Islet of Langerhans (tissue), 1 donor: ENCODE data around the gene DUOX1.
"Not testable (repeated sequence)": the region's sequence is repeated elsewhere in the genome, so short reads cannot be mapped to it uniquely, and the experiment has no call there.

Source experiments
- FAIRE-seq: peaks from one replicate; lab custom pipeline; 2011; peaks lifted over from hg19 to GRCh38; lab: Jason Lieb, UNC

DUOX1 gene

DNA sequence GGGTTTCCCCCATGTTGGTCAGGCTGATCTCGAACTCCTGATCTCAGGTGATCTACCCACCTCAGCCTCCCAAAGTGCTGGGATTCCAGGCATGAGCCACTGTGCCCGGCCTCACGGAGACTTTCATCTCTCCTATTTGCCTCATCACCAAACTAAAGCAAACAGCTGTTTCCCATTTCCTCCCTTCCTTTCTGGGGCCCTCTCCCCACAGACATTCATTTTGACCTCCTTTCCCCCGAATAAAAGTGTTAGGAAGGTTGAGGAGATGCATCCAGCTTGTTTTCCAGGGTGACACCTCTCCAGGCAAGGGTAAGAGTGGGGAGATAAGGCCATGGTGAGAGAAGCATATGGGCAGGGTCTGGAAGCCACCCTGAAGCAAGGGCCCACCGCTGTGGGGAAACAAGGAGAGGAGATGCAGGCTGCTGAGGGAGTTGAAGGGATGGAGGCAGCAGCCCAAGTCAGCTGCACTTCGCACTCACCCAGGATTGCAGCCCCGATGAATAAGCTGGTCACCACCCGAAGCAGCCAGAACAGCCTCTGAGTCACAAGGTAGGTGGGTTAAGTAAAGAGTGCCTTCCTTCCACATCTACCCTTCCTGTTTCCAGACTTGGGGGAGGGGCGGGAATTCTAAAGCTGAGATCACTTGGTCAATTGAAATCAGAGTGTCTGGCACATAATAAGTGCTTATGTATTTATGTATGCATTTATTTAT lies 7.9 kb upstream of the DUOX1 start:
- no peak for FAIRE-seq

DNA sequence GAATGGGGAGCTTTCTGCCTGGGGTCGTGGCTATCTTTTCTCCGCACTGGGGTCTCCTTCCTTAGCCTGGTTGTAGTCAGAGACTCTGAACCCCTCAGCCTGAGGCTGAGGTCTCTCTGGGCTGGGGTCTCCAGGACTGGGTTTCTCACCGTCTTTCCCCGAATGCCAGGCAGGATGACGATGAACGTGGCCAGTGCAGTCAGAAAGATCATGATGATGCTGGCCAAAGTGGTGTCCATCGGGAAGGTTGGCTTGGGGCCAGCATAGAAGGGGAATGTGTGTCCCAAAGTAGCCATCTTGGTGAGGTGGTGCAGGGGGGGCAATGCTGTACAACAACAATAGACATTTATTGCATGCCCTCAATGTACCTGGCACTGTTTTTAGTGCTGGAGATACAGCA lies 7.1 kb upstream of the DUOX1 start:
- no peak for FAIRE-seq

DNA sequence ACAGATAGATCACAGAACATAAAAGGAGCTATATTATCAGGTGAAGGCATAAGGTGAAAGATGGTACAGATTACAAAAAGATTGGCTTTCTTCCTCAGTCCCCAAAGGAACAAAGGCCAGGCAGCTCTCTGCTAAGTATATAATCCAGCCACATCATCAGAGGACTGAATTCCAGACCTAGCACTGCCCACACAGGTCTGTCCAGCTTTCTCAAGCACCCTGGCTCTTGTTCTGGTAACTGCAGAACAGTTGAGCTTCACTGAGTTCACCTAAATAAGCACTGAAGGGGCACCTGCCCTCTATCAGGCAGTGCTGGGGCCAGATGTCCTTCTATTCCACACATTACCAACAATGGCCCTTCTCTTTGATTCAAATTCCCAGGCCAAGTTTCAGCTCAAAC lies 6.4 kb upstream of the DUOX1 start:
- FAIRE-seq: no peak

GRCh38 chr15:45126535-45127158 lies 3.1 kb upstream of the DUOX1 start:
- no peak for FAIRE-seq

DNA sequence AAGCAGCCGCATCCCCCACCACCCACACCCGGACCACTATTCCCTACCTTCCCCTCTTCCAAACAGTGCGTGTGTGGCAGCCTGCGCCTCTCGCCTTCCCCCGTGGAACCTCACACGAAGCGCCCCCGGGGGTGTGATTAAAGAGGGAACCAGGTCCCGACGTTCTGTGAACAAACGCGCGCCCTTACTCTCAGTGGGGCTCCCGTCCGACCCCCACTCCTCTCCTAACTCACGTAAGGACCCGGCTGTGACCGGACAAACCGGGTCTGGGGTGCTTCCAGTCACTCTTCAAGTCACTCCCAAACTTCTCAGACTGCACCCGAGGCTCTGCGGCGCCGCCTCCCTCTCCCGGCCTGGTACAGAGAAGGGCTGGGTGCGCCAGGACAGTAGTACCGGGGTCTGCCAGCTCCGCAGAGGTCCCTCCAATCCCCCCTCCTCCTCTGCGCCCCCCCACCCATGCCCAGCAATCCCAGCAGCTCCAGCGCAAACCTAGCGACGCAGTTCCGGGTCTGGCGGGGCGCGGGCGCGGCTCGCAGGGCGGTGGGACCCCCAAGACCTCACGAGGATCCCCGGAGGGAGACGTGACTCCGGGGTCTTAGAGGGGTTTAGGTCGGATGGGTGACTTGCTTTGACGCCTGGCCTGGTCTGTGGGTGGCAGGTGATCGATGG lies 689 bp upstream of the DUOX1 start:
- FAIRE-seq: no peak

DNA sequence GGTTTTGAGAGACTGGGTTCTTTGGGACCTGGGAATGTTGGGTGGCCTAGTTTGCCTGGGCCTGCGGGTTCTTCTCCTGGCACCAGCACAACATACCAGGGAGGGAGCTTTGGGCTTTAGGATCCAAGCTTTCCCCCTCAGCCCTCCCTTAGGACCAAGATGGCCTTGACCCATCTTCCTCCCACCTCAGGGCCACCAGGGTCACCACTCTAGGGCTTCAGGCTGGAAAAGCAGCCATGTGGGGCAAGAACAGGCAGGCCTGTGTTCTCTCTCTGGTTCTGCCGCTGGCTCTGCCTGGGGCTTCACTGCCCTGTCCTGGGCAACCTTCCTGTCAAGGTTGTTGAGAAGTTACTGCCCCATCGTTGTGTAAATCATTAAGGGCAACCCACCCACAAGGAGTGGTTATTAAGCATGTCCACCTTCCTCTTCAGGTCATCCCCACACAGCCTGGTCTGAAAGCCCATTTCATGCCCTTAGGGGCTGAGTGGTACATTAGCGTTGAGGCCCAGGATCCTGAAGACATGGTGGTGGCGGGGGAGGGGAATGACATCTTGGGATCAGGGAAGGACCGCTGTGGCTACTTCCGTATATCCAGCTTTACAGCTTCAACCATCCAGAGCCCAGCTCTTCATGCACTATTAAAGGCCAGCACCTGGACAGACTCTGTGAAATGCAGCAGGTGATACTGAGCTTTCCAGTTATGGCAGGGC lies 652 bp downstream of the DUOX1 start:
- FAIRE-seq: no peak

DNA sequence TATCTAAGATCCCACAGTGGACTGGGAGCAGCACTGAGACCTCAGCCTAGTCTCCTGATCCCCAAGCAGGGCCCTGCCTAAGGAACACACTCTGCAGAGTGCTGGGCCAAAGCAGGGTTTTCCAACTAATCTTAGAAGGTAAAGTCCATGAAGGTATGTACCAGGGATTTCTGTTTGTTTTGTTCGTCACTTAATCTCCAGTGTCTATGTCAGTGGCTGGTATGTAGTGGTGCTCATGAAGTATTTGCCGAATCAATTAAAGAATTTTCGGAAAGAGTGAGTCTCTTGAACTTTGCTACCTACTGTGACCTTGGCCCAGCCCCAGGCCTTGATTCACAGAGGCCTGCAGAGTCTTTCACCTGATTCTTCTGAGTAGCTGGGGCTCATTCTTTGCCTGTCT lies 1.7 kb downstream of the DUOX1 start:
- no peak for FAIRE-seq

- no peak for FAIRE-seq
These were observed 3.2 kb downstream of the DUOX1 start for GRCh38 chr15:45132844-45133560.

- FAIRE-seq: no peak
These were observed 3.7 kb downstream of the DUOX1 start for GRCh38 chr15:45133561-45133920.

DNA sequence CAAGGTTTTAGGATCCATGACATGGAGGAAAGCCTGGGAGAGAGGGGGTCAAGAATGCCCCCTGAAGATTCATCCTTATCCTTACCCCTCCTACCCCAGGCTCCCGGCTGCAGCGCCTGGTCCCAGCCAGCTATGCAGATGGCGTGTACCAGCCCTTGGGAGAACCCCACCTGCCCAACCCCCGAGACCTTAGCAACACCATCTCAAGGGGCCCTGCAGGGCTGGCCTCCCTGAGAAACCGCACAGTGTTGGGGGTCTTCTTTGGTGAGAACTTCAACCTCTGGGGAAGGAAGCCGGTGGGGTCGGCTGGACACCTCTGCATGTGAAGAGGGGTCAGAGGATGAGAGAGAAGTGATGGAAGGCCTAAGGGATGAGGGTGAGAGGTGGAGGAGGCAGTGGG lies 4.3 kb downstream of the DUOX1 start:
- FAIRE-seq: no peak

DNA sequence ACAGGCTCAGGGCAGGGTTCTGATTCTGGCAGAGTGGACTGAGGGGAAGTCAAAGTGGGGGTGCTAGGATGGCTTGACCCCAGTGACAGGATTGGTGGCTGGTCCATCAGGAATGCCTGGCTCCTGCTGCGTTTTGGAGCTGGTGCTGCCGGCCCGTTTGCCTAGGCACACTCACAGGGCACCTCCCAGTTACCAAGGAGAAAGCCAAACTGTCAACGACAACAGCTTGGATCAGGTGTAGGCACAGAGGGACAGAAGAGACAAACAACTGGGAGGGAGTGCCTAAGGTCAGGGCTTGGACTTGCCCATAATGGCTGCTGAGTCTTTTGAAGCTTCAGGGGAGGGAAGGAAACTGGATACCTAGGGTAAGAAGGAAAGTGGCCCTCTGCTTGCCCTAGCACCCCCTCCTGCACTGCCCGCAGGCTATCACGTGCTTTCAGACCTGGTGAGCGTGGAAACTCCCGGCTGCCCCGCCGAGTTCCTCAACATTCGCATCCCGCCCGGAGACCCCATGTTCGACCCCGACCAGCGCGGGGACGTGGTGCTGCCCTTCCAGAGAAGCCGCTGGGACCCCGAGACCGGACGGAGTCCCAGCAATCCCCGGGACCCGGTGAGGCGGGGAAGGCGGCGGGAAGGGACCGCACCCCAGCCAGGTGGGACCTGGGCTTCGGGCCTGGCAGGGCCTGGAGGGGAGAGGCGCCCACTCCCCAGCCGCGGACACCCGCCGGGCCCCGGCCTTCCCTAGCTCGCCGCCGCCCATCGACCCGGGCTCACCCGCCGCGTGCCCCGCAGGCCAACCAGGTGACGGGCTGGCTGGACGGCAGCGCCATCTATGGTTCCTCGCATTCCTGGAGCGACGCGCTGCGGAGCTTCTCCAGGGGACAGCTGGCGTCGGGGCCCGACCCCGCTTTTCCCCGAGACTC lies 5.1 kb downstream of the DUOX1 start:
- FAIRE-seq: no peak

DNA sequence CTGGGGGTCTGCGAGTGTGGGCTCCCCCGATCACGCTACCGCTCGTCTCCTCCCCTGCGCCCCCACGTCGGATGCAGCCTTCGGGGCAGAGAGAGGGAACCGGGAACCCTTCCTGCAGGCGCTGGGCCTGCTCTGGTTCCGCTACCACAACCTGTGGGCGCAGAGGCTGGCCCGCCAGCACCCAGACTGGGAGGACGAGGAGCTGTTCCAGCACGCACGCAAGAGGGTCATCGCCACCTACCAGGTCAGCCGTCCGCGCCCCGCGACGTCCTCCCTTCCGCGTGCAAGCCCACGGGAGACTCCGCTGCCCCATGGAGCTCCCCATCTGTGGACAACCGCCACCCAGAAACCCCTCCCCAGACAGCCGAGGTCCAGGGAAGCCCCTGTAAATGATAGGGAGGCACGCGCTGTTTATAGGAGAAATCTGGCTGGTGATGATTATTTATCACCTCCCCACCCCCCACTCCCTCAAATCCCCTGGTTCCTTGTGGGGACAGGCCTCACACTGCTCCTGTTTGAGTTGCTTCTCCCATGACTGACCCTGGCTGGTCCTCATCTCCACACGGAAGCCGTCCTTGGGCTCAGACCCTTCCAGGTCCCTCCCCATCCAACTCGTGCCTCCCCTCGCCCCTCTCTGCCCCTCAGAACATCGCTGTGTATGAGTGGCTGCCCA lies 6.0 kb downstream of the DUOX1 start:
- FAIRE-seq: not testable (repeated sequence)

DNA sequence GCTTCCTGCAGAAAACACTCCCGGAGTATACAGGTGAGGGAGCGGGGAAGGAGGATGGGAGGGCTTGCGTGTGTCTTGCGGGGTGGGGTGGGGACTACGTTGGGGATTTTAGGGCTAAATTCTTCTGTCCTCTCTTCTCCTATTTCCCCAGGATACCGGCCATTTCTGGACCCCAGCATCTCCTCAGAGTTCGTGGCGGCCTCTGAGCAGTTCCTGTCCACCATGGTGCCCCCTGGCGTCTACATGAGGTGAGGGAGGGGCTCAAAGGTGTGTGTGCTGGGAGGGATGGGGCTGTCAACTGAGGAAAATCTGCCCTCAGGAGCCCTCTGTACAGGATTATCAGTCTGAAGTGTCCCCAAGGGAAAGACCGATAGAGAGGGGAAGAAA lies 6.6 kb downstream of the DUOX1 start:
- FAIRE-seq: no peak

GRCh38 chr15:45137703-45138102 lies 7.9 kb downstream of the DUOX1 start:
- FAIRE-seq: no peak

GRCh38 chr15:45138814-45139765 lies 9.3 kb downstream of the DUOX1 start:
- FAIRE-seq: no peak

- FAIRE-seq: no peak
These were observed 10.0 kb downstream of the DUOX1 start for GRCh38 chr15:45139770-45140169.

DNA sequence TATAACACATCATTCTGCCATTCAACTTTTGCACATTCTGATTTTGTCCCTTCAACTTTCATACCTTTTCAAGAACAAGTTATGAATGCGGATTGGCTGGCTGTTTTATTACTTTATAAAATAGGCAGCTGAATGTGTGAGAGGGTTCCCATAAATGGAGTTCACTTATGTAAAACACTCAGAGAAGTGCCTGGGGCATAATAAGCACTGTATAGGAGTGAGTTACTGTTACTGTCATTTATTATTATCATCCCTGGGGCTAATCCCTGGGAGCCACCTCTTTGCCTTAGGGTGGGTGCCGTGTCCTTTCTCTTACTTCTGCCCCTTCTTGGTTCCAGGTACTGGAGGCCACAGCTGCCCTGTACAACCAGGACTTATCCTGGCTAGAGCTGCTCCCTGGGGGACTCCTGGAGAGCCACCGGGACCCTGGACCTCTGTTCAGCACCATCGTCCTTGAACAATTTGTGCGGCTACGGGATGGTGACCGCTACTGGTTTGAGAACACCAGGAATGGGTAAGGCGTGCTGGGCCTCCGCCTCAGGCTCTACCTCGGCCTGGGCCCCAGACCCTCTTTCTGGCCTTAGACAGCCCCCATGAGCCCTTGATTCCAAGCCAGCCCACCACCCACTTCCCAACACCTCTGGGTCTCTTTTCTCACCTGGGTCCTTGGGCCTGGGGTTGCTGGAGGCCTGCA lies 10.9 kb downstream of the DUOX1 start:
- no peak for FAIRE-seq

DNA sequence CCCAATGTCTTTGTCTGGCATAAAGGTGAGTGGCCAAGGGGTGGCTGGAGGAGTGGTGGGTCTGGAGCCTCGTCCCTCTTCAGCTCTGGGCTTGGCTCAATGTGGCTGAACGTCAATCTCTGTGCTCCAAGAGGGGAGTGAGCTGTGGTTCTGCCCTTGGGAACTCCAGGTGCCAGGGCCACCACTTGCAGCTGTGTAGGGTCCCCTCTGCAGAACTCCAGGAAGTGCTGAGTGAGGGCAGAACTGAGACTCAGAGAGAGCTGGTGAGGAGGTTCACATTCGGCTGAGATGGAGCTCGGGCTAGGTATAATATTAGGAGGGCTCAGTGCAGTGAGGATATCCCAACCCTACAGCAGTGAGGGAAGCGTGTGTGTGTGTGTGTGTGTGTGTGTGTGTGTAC lies 11.6 kb downstream of the DUOX1 start:
- FAIRE-seq: no peak

DNA sequence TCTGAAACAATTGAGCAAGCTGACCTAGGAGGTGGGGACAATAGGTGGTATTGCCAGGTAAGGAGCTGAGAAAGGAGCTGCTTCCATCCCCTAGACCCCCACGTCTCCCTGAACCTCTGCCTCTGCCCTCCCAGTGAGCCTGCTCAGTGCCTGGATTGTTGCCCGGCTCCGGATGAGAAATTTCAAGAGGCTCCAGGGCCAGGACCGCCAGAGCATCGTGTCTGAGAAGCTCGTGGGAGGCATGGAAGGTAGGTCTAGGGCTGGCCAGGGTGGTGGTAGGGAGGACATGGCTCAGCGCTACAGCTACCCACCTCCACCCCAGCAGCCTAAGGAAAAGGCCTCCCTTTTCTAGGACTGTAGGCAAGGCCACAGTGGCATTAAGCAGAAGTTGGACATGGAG lies 13.3 kb downstream of the DUOX1 start:
- FAIRE-seq: no peak
